Measurements from ENCODE around the gene RAB3B.
"Not testable (repeated sequence)": the region's sequence is repeated elsewhere in the genome, so short reads cannot be mapped to it uniquely, and the experiment has no call there.

Gene RAB3B

GRCh38 chr1:51915951-51916350 lies 74.5 kb downstream of the RAB3B start:
- no peak for DNase-seq

- DNase-seq: no peak
These were observed 77.6 kb downstream of the RAB3B start for GRCh38 chr1:51912881-51913280.

- no peak for DNase-seq
These were observed 80.1 kb downstream of the RAB3B start for GRCh38 chr1:51910221-51911000.

GRCh38 chr1:51908499-51908898 lies 82.0 kb downstream of the RAB3B start:
- no peak for DNase-seq

GRCh38 chr1:51907079-51907702 lies 83.3 kb downstream of the RAB3B start:
- DNase-seq: no peak

- DNase-seq: no peak
These were observed 84.0 kb downstream of the RAB3B start for GRCh38 chr1:51906306-51907078.

GRCh38 chr1:51902456-51902855 lies 88.0 kb downstream of the RAB3B start:
- no peak for DNase-seq

GRCh38 chr1:51901151-51901550 lies 89.3 kb downstream of the RAB3B start:
- DNase-seq: no peak

GRCh38 chr1:51899022-51899421 lies 91.5 kb downstream of the RAB3B start:
- DNase-seq: no peak

GRCh38 chr1:51898090-51898734 lies 92.3 kb downstream of the RAB3B start:
- DNase-seq: no peak

- DNase-seq: no peak
These were observed 92.8 kb downstream of the RAB3B start for GRCh38 chr1:51897699-51898031.

- DNase-seq: not testable (repeated sequence)
These were observed 95.8 kb downstream of the RAB3B start for GRCh38 chr1:51894748-51895147.

GRCh38 chr1:51878616-51879336 lies 111.7 kb downstream of the RAB3B start, which contains the start of gene NRDC:
NRDC (minus strand) TSS chr1:51878727; CDS start chr1:51878615, 112 bp downstream.
- peak; percentile 99 to 100 for DNase-seq

GRCh38 chr1:51878308-51878615 lies 112.2 kb downstream of the RAB3B start:
- no peak for DNase-seq

- peak; percentile 16 to 31 for DNase-seq
These were observed 112.8 kb downstream of the RAB3B start for GRCh38 chr1:51877434-51878307.

GRCh38 chr1:51875836-51876235 lies 114.7 kb downstream of the RAB3B start:
- DNase-seq: no peak

GRCh38 chr1:51875291-51875772 lies 115.2 kb downstream of the RAB3B start:
- DNase-seq: no peak

GRCh38 chr1:51873270-51873669 lies 117.2 kb downstream of the RAB3B start:
- DNase-seq: not testable (repeated sequence)

- DNase-seq: no peak
These were observed 119.0 kb downstream of the RAB3B start for GRCh38 chr1:51871351-51871975.

GRCh38 chr1:51870603-51871350 lies 119.7 kb downstream of the RAB3B start:
- DNase-seq: no peak

All from activated CD4-positive, alpha-beta T cell treated with anti-CD3 and anti-CD28 coated beads, Interleukin-2, amount 50 U/mL, for 48 hours (primary cell).